CD8-positive, alpha-beta memory T cell (primary cell): ENCODE data around the gene LZTS2. TPM values are rescaled to one million over a fixed set of nuclear protein-coding genes. Genes with fewer than 3 reads are reported as not detected.

Experiments
- CTCF ChIA-PET: fragments of 350-600 bp; sonication (Branson Sonifier 250); formaldehyde crosslinking; loops from one replicate; lab custom pipeline; 2021; ENCODE audit warnings: antibody characterized with exemption; lab: Charles Lee
- POLR2A ChIA-PET: fragments of 350-600 bp; sonication (Branson Sonifier 250); formaldehyde crosslinking; loops from one replicate; lab custom pipeline; 2021; ENCODE audit warnings: antibody characterized with exemption; lab: Charles Lee
- DNase-seq, 5 donors: peaks; one replicate each; pipeline versions ENCODE4 v3.0.0 to v3.0.0-alpha.2; 2020 to 2022; ENCODE audit warnings: mixed read lengths in 1 of 5
- H3K27ac ChIP-seq: one replicate; pipeline ENCODE4 v1.7.0; 2013; ENCODE audit warnings: low read depth, mild to moderate bottlenecking, low read length, moderate library complexity
- H3K27me3 ChIP-seq: 2 replicates; pipeline ENCODE4 v1.7.0; 2013; ENCODE audit warnings: low read length, mild to moderate bottlenecking; ENCODE audit not compliant: insufficient read depth, poor library complexity, severe bottlenecking
- H3K36me3 ChIP-seq: 2 replicates; pipeline ENCODE4 v1.7.0; 2013; ENCODE audit warnings: mild to moderate bottlenecking, low read length, moderate library complexity; ENCODE audit not compliant: insufficient read depth
- H3K4me1 ChIP-seq: 2 replicates; pipeline ENCODE4 v1.7.0; 2013; ENCODE audit warnings: mild to moderate bottlenecking, low read length, moderate library complexity; ENCODE audit not compliant: insufficient read depth
- H3K4me3 ChIP-seq: 2 replicates; pipeline ENCODE4 v1.7.0; 2013; ENCODE audit warnings: mild to moderate bottlenecking, low read length
- H3K9me3 ChIP-seq: 2 replicates; pipeline ENCODE4 v1.7.0; 2013; ENCODE audit warnings: mild to moderate bottlenecking, low read length
- H3K27ac Mint-ChIP-seq, 8 donors: one replicate each; pipeline ENCODE4 v1.8.0; 2020 to 2021; ENCODE audit warnings: mixed read lengths in 8 of 8, mild to moderate bottlenecking in 6 of 8, inconsistent platforms in 3 of 8, moderate library complexity in 3 of 8
- H3K27me3 Mint-ChIP-seq, 2 donors: one replicate each; pipeline ENCODE4 v1.8.0; 2020 to 2021; ENCODE audit warnings: mixed read lengths in 2 of 2, mild to moderate bottlenecking in 1 of 2, moderate library complexity in 1 of 2
- H3K36me3 Mint-ChIP-seq, 3 donors: one replicate each; pipeline ENCODE4 v1.8.0; 2020 to 2021; ENCODE audit warnings: mixed read lengths in 3 of 3, inconsistent platforms in 1 of 3, mild to moderate bottlenecking in 1 of 3
- H3K4me1 Mint-ChIP-seq, 3 donors: one replicate each; pipeline ENCODE4 v1.8.0; 2020 to 2021; ENCODE audit warnings: mixed read lengths in 3 of 3, inconsistent platforms in 1 of 3, mild to moderate bottlenecking in 1 of 3
- H3K4me3 Mint-ChIP-seq, 7 donors: one replicate each; pipeline ENCODE4 v1.8.0; 2020 to 2021; ENCODE audit warnings: mixed read lengths in 7 of 7, mild to moderate bottlenecking in 6 of 7, moderate library complexity in 4 of 7, inconsistent platforms in 2 of 7
- H3K9me3 Mint-ChIP-seq, 5 donors: one replicate each; pipeline ENCODE4 v1.8.0; 2020 to 2022; ENCODE audit warnings: mixed read lengths in 5 of 5, mild to moderate bottlenecking in 3 of 5, moderate library complexity in 2 of 5, inconsistent platforms in 1 of 5
- polyA plus RNA-seq: library from polyadenylated mRNA; unstranded; fragments of 300-500 nt; fragmentation: Illumina TruSeq; gene quantifications from one replicate; pipeline ENCODE4 v1.2.3, GENCODE V29; 2021
- total RNA-seq, 2 experiments: library from RNA; stranded (reverse); gene quantifications; one replicate each; pipeline ENCODE4 v1.2.3, GENCODE V29; 2021

LZTS2 gene
- total and polyA plus RNA-seq, 3 experiments from 2014 or later: 10.9 to 19.7 (median 11.5) TPM

DNA sequence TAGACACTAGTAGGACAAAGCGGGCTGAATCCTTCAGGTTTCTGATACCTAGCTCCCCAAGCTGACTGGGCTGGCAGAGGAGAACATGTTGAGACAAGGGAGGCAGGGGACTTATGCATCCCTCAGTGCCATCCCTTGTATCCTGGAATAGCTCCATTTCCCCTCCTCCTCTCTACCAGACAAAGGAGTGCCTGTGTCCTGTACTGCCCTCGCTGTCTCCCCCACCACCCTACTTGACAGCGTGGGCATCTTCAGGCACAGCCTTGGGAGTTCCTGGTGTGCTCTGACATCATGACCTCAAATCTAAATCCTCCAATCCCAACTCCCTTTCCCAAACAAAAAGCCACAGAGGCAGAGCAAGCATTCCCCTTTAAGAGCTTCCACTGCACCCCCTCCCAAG lies 40.5 kb downstream of the LZTS2 start:
- H3K36me3 Mint-ChIP-seq: peaks cover 0 to 50% (median 11%) of the 10 kb centered on the region in 3 donors
- H3K27ac ChIP-seq: no peak overlapping the region
- no peaks in the 10 kb centered on the region for H3K27me3 ChIP-seq
- peaks cover 17% of the 10 kb centered on the region for H3K4me1 ChIP-seq
- no peak overlapping the region for H3K4me3 ChIP-seq
- peak overlapping the region in 1 of 7 donors; percentile 11 for H3K4me3 Mint-ChIP-seq
- no peak for DNase-seq
- peaks cover 20 to 27% (median 21%) of the 10 kb centered on the region in 3 donors for H3K4me1 Mint-ChIP-seq
- no peaks in the 10 kb centered on the region for H3K9me3 Mint-ChIP-seq
- peaks cover 0 to 2% of the 10 kb centered on the region in 2 donors for H3K27me3 Mint-ChIP-seq
- ChIA-PET CTCF (interaction anchor here (1.0 to 11.3 kb wide), 6 partner anchors 9 to 56 kb away, joined by 3 to 258 read pairs (median 26); partner anchors contain the start of genes KAZALD1, PDZD7 and SFXN3), POLR2A (no interaction called here)
- peaks cover 17% of the 10 kb centered on the region for H3K36me3 ChIP-seq
- peak overlapping the region in 3 of 8 donors; percentile 71 to 78 (median 73) for H3K27ac Mint-ChIP-seq
- H3K9me3 ChIP-seq: no peaks in the 10 kb centered on the region

GRCh38 chr10:101040851-101041250 lies 41.2 kb downstream of the LZTS2 start:
- Histone ChIP-seq H3K4me1 (peaks cover 17% of the 10 kb centered on the region), H3K36me3 (peaks cover 17% of the 10 kb centered on the region), H3K9me3 (no peaks in the 10 kb centered on the region), H3K27me3 (no peaks in the 10 kb centered on the region), H3K4me3 (no peak overlapping the region), H3K27ac (no peak overlapping the region)
- Mint-ChIP-seq H3K27ac (peak overlapping the region in 6 of 8 donors; percentile 12 to 87 (median 64)), H3K9me3 (no peaks in the 10 kb centered on the region), H3K4me1 (peaks cover 20 to 27% (median 21%) of the 10 kb centered on the region in 3 donors), H3K36me3 (peaks cover 0 to 44% (median 9%) of the 10 kb centered on the region in 3 donors), H3K27me3 (peaks cover 0 to 2% of the 10 kb centered on the region in 2 donors), H3K4me3 (peak overlapping the region in 1 of 7 donors; percentile 17)
- ChIA-PET POLR2A (interaction anchor here (1.0 kb wide), 3 partner anchors 9 to 19 kb away, joined by 3 to 4 read pairs (median 4); partner anchors contain the start of genes PDZD7 and SFXN3), CTCF (interaction anchor here (1.7 to 11.3 kb wide), 6 partner anchors 10 to 101 kb away, joined by 6 to 258 read pairs (median 32); partner anchors contain the start of genes KAZALD1, PDZD7 and SFXN3)
- DNase-seq: no peak

- Histone ChIP-seq H3K4me1 (peaks cover 17% of the 10 kb centered on the region), H3K27ac (no peak overlapping the region), H3K36me3 (peaks cover 17% of the 10 kb centered on the region), H3K27me3 (no peaks in the 10 kb centered on the region), H3K9me3 (no peaks in the 10 kb centered on the region), H3K4me3 (no peak overlapping the region)
- peaks cover 0 to 39% (median 7%) of the 10 kb centered on the region in 3 donors for H3K36me3 Mint-ChIP-seq
- DNase-seq: peak; percentile 49 to 83 (median 69)
- H3K9me3 Mint-ChIP-seq: no peaks in the 10 kb centered on the region
- peaks cover 20 to 27% (median 21%) of the 10 kb centered on the region in 3 donors for H3K4me1 Mint-ChIP-seq
- ChIA-PET CTCF (interaction anchor here (0.8 to 11.3 kb wide), 8 partner anchors 10 to 100 kb away, joined by 3 to 258 read pairs (median 17); partner anchors contain the start of genes KAZALD1, PDZD7 and SFXN3), POLR2A (interaction anchor here (1.0 kb wide), 3 partner anchors 8 to 19 kb away, joined by 3 to 4 read pairs (median 4); partner anchors contain the start of genes PDZD7 and SFXN3)
- peak overlapping the region in 6 of 8 donors; percentile 12 to 87 (median 64) for H3K27ac Mint-ChIP-seq
- peak overlapping the region in 3 of 7 donors; percentile 15 to 61 (median 17) for H3K4me3 Mint-ChIP-seq
- peaks cover 2 to 3% of the 10 kb centered on the region in 2 donors for H3K27me3 Mint-ChIP-seq
Observed at GRCh38 chr10:101041252-101041761, 41.7 kb downstream of the LZTS2 start.

GRCh38 chr10:101042118-101042517 lies 42.5 kb downstream of the LZTS2 start:
- peak overlapping the region in 7 of 8 donors; percentile 29 to 99 (median 96) for H3K27ac Mint-ChIP-seq
- H3K9me3 ChIP-seq: no peaks in the 10 kb centered on the region
- H3K9me3 Mint-ChIP-seq: no peaks in the 10 kb centered on the region
- H3K4me3 Mint-ChIP-seq: peak overlapping the region; percentile 92 to 99 (median 97)
- H3K36me3 Mint-ChIP-seq: peaks cover 0 to 31% (median 7%) of the 10 kb centered on the region in 3 donors
- CTCF ChIA-PET: interaction anchor here (0.8 to 11.3 kb wide), 7 partner anchors 9 to 100 kb away, joined by 3 to 258 read pairs (median 19); partner anchors contain the start of genes KAZALD1, PDZD7 and SFXN3
- H3K27me3 ChIP-seq: no peaks in the 10 kb centered on the region
- peaks cover 8 to 11% of the 10 kb centered on the region in 2 donors for H3K27me3 Mint-ChIP-seq
- H3K27ac ChIP-seq: peak overlapping the region; percentile 66
- peaks cover 11% of the 10 kb centered on the region for H3K36me3 ChIP-seq
- H3K4me1 Mint-ChIP-seq: peaks cover 20 to 27% (median 21%) of the 10 kb centered on the region in 3 donors
- DNase-seq: no peak
- H3K4me1 ChIP-seq: peaks cover 17% of the 10 kb centered on the region
- H3K4me3 ChIP-seq: peak overlapping the region; percentile 67
- POLR2A ChIA-PET: interaction anchor here (0.9 to 1.8 kb wide), 3 partner anchors 16 to 21 kb away, joined by 3 to 7 read pairs (median 6); partner anchors contain the start of gene KAZALD1

- peaks cover 8 to 18% of the 10 kb centered on the region in 2 donors for H3K27me3 Mint-ChIP-seq
- H3K9me3 Mint-ChIP-seq: no peaks in the 10 kb centered on the region
- Histone ChIP-seq H3K4me1 (peaks cover 17% of the 10 kb centered on the region), H3K27me3 (no peaks in the 10 kb centered on the region), H3K36me3 (peaks cover 4% of the 10 kb centered on the region), H3K27ac (peak overlapping the region; percentile 66), H3K9me3 (no peaks in the 10 kb centered on the region), H3K4me3 (peak overlapping the region; percentile 67)
- H3K27ac Mint-ChIP-seq: peak overlapping the region; percentile 74 to 100 (median 96)
- ChIA-PET POLR2A (interaction anchor here (0.7 to 1.8 kb wide), 7 partner anchors 10 to 41 kb away, joined by 3 to 9 read pairs (median 5); partner anchors contain the start of genes KAZALD1, PDZD7 and SFXN3), CTCF (interaction anchor here (0.7 to 11.3 kb wide), 8 partner anchors 8 to 99 kb away, joined by 3 to 258 read pairs (median 17); partner anchors contain the start of genes KAZALD1, PDZD7 and SFXN3)
- peak; percentile 65 to 87 (median 67) for DNase-seq
- H3K36me3 Mint-ChIP-seq: peaks cover 0 to 24% (median 6%) of the 10 kb centered on the region in 3 donors
- peak overlapping the region; percentile 92 to 99 (median 97) for H3K4me3 Mint-ChIP-seq
- peaks cover 20 to 27% (median 21%) of the 10 kb centered on the region in 3 donors for H3K4me1 Mint-ChIP-seq
Observed at GRCh38 chr10:101042667-101043362, 43.2 kb downstream of the LZTS2 start.

GRCh38 chr10:101043363-101043707 lies 43.7 kb downstream of the LZTS2 start:
- peak overlapping the region; percentile 92 to 99 (median 97) for H3K4me3 Mint-ChIP-seq
- no peaks in the 10 kb centered on the region for H3K9me3 Mint-ChIP-seq
- no peak for DNase-seq
- H3K9me3 ChIP-seq: no peaks in the 10 kb centered on the region
- POLR2A ChIA-PET: interaction anchor here (0.7 to 1.8 kb wide), 7 partner anchors 11 to 42 kb away, joined by 3 to 9 read pairs (median 5); partner anchors contain the start of genes KAZALD1, PDZD7 and SFXN3
- H3K27me3 ChIP-seq: no peaks in the 10 kb centered on the region
- H3K27ac Mint-ChIP-seq: peak overlapping the region in 7 of 8 donors; percentile 50 to 99 (median 95)
- H3K36me3 Mint-ChIP-seq: peaks cover 0 to 19% (median 4%) of the 10 kb centered on the region in 3 donors
- H3K4me3 ChIP-seq: peak overlapping the region; percentile 67
- CTCF ChIA-PET: interaction anchor here (0.7 to 11.3 kb wide), 8 partner anchors 8 to 98 kb away, joined by 3 to 258 read pairs (median 17); partner anchors contain the start of genes KAZALD1, PDZD7 and SFXN3
- H3K36me3 ChIP-seq: no peaks in the 10 kb centered on the region
- peaks cover 22 to 28% (median 23%) of the 10 kb centered on the region in 3 donors for H3K4me1 Mint-ChIP-seq
- peaks cover 10 to 23% of the 10 kb centered on the region in 2 donors for H3K27me3 Mint-ChIP-seq
- H3K4me1 ChIP-seq: peaks cover 17% of the 10 kb centered on the region
- H3K27ac ChIP-seq: peak overlapping the region; percentile 66

GRCh38 chr10:101044117-101044516 lies 44.5 kb downstream of the LZTS2 start:
- H3K4me3 Mint-ChIP-seq: peak overlapping the region in 2 of 7 donors; percentile 43 to 92
- no peak overlapping the region for H3K27ac Mint-ChIP-seq
- POLR2A ChIA-PET: interaction anchor here (1.5 to 1.8 kb wide), 2 partner anchors 16 to 18 kb away, joined by 5 to 7 read pairs; partner anchors contain the start of gene KAZALD1
- CTCF ChIA-PET: interaction anchor here (1.2 to 11.3 kb wide), 5 partner anchors 13 to 98 kb away, joined by 3 to 258 read pairs (median 19); partner anchors contain the start of genes KAZALD1, PDZD7 and SFXN3
- no peak overlapping the region for H3K27ac ChIP-seq
- H3K36me3 Mint-ChIP-seq: peaks cover 0 to 11% (median 1%) of the 10 kb centered on the region in 3 donors
- H3K4me1 ChIP-seq: peaks cover 17% of the 10 kb centered on the region
- no peak for DNase-seq
- H3K4me1 Mint-ChIP-seq: peaks cover 24 to 33% (median 28%) of the 10 kb centered on the region in 3 donors
- no peaks in the 10 kb centered on the region for H3K36me3 ChIP-seq
- peaks cover 7% of the 10 kb centered on the region for H3K27me3 ChIP-seq
- peaks cover 17 to 31% of the 10 kb centered on the region in 2 donors for H3K27me3 Mint-ChIP-seq
- H3K4me3 ChIP-seq: no peak overlapping the region
- H3K9me3 ChIP-seq: no peaks in the 10 kb centered on the region
- H3K9me3 Mint-ChIP-seq: no peaks in the 10 kb centered on the region
